HepG2 (cell line): Measurements from ENCODE around the gene PCIF1. TPM values are rescaled to one million over a fixed set of nuclear protein-coding genes. Genes with fewer than 3 reads are reported as not detected.

Experiments used
- ATAC-seq: fragments of 200-7000 bp; cut with Tn5 transposase; 3 replicates; pipeline ENCODE4 v1.9.1; 2020; ENCODE audit warnings: mild to moderate bottlenecking, moderate library complexity
- BruUV-seq: library from RNA; stranded (reverse); fragments of 400-500 nt; replicated peaks from 2 replicates; lab custom pipeline; 2021; lab: Mats Ljungman, UMichigan
- CTCF ChIA-PET: fragments of 300-600 bp; formaldehyde crosslinking; extraction: SDS; loops from one replicate; lab custom pipeline; 2021; ENCODE audit warnings: low total read pairs, inconsistent platforms, low intra/inter-chr PET ratio; lab: Yijun Ruan, JAX
- POLR2A ChIA-PET: fragments of 350-600 bp; sonication (Branson Sonifier 250); formaldehyde crosslinking; loops from one replicate; lab custom pipeline; 2020; ENCODE audit warnings: antibody characterized with exemption, inconsistent platforms; lab: Yijun Ruan, JAX
- DNase-seq: peaks from one replicate; pipeline ENCODE4 v3.0.0-alpha.2; 2015; ENCODE audit warnings: low spot score
- FAIRE-seq: peaks from 3 replicates; lab custom pipeline; 2011; peaks lifted over from hg19 to GRCh38; lab: Jason Lieb, UNC
- H2AFZ ChIP-seq: one replicate; pipeline ENCODE4 v1.6.1; 2011; ENCODE audit warnings: low read length, inconsistent platforms
- H3K27ac ChIP-seq: fragments of 300-600 bp; 3 replicates; pipeline ENCODE4 v1.8.0; 2011; ENCODE audit warnings: mixed run types, mild to moderate bottlenecking, mixed read lengths, low read length, inconsistent platforms; ENCODE audit not compliant: insufficient read depth; ENCODE audit errors: extremely low read length
- H3K27me3 ChIP-seq, 2 experiments: fragments of 200-600 bp in 1 of 2; 2 replicates in 1 of 2; 3 replicates in 1 of 2; pipeline versions ENCODE4 v1.6.0 to v1.8.0; 2011; ENCODE audit warnings: low read length in 2 of 2, mild to moderate bottlenecking in 2 of 2, moderate library complexity in 2 of 2, inconsistent platforms in 1 of 2; ENCODE audit not compliant: insufficient read depth in 2 of 2, control insufficient read depth in 1 of 2
- H3K36me3 ChIP-seq, 2 experiments: fragments of 200-600 bp in 1 of 2; replicated peaks in 1 of 2; 2 replicates in 1 of 2; 3 replicates in 1 of 2; pipeline versions ENCODE4 v1.5.1 to v1.8.0; 2011; ENCODE audit warnings: low read length in 2 of 2, inconsistent platforms in 1 of 2; ENCODE audit not compliant: insufficient read depth in 2 of 2, control insufficient read depth in 1 of 2
- H3K4me1 ChIP-seq: 2 replicates; pipeline ENCODE4 v1.5.1; 2012; ENCODE audit warnings: low read length, inconsistent platforms; ENCODE audit not compliant: insufficient read depth
- H3K4me2 ChIP-seq: 2 replicates; pipeline ENCODE4 v1.6.0; 2011; ENCODE audit warnings: low read depth, low read length, inconsistent platforms
- H3K4me3 ChIP-seq, 3 experiments: fragments of 200-600 bp in 1 of 3; sonication (generic), shearing (Covaris generic) in 1 of 3; replicated peaks in 1 of 3; 2 replicates each; pipeline ENCODE4 v1.5.1; 2011 to 2016; ENCODE audit warnings: low read length in 3 of 3, inconsistent platforms in 2 of 3, low read depth in 2 of 3, mild to moderate bottlenecking in 2 of 3, control low read depth in 1 of 3, mixed read lengths in 1 of 3; ENCODE audit not compliant: insufficient read depth in 1 of 3
- H3K79me2 ChIP-seq: one replicate; pipeline ENCODE4 v1.6.1; 2011; ENCODE audit warnings: low read length, inconsistent platforms; ENCODE audit not compliant: insufficient read depth
- H3K9ac ChIP-seq: 2 replicates; pipeline ENCODE4 v1.6.0; 2011; ENCODE audit warnings: mild to moderate bottlenecking, low read depth, low read length, inconsistent platforms; ENCODE audit not compliant: insufficient read depth
- H3K9me3 ChIP-seq: 2 replicates; pipeline ENCODE4 v1.5.1; 2012; ENCODE audit warnings: mild to moderate bottlenecking, low read length
- H4K20me1 ChIP-seq: 2 replicates; pipeline ENCODE4 v1.6.0; 2011; ENCODE audit warnings: inconsistent platforms, mild to moderate bottlenecking, low read length, moderate library complexity; ENCODE audit not compliant: insufficient read depth
- AGO2 ChIP-seq: fragments of 200-400 bp; formaldehyde crosslinking; optimal IDR thresholded peaks from 2 replicates; pipeline ENCODE3; 2017; ENCODE audit warnings: mild to moderate bottlenecking, low read depth, low read length, moderate library complexity
- ELF1 ChIP-seq: sonication (generic); formaldehyde crosslinking; IDR thresholded peaks from 2 replicates; pipeline ENCODE4 v1.4.0; 2020; ENCODE audit warnings: missing genetic modification reagents
- POLR2G ChIP-seq: fragments of 200-400 bp; formaldehyde crosslinking; IDR thresholded peaks from 2 replicates; pipeline ENCODE4 v1.6.1; 2018; ENCODE audit warnings: mild to moderate bottlenecking, low read depth, low read length, moderate library complexity
- REL ChIP-seq: sonication (generic); formaldehyde crosslinking; conservative IDR thresholded peaks from 2 replicates; pipeline ENCODE4 v1.8.0; 2022; ENCODE audit warnings: mild to moderate bottlenecking, missing genetic modification reagents, moderate library complexity
- SATB2 ChIP-seq: sonication (generic); formaldehyde crosslinking; IDR thresholded peaks from 2 replicates; pipeline ENCODE4 v1.5.0; 2020; ENCODE audit warnings: missing genetic modification reagents
- ZKSCAN1 ChIP-seq: fragments of 150-350 bp; IDR thresholded peaks from 2 replicates; pipeline ENCODE4 v1.6.1; 2014; ENCODE audit warnings: low read length
- ZMYM4 ChIP-seq: sonication (generic); formaldehyde crosslinking; IDR thresholded peaks from 2 replicates; pipeline ENCODE4 v1.8.1; 2023; ENCODE audit warnings: mild to moderate bottlenecking, missing genetic modification reagents
- ZNF383 ChIP-seq: sonication (generic); formaldehyde crosslinking; IDR thresholded peaks from 2 replicates; pipeline ENCODE4 v1.4.0; 2020; ENCODE audit warnings: missing genetic modification reagents, mild to moderate bottlenecking, borderline replicate concordance
- ZNF629 ChIP-seq: sonication (generic); formaldehyde crosslinking; conservative IDR thresholded peaks from 2 replicates; pipeline ENCODE4 v1.5.0; 2020; ENCODE audit warnings: missing genetic modification reagents
- ZNF746 ChIP-seq: sonication (generic); formaldehyde crosslinking; IDR thresholded peaks from 2 replicates; pipeline ENCODE4 v1.8.0; 2022; ENCODE audit warnings: mild to moderate bottlenecking, missing genetic modification reagents
- WGBS: methylation state at CpG from one replicate; pipeline ENCODE4 v1.1.6; 2017; ENCODE audit warnings: low lambda C conversion rate; 5-methylcytosine and 5-hydroxymethylcytosine counted together
- in situ Hi-C: cut with HindIII; loops from 2 replicates; pipeline ENCODE4 v1.10.0; 2017; ENCODE audit warnings: low pct_unique_long_range_greater_than_20kb; ENCODE audit not compliant: extremely low pct_ligation_motif_present
- intact Hi-C: fragments of 100-400 bp; cut with micrococcal nuclease; formaldehyde crosslinking; loops from one replicate; pipeline ENCODE4 v1.10.0; 2022; ENCODE audit not compliant: unreplicated experiment
- polyA plus RNA-seq, 8 experiments: library from polyadenylated mRNA; depleted of rRNA in 3 of 8; stranded (reverse) in 7 of 8; unstranded in 1 of 8; fragments of >200 nt; fragmentation: Illumina TruSeq in 4 of 8; extraction: Trizol in 4 of 8; gene quantifications; 2 replicates each; pipeline versions ENCODE4 v1.2.1 to v1.2.3, GENCODE V29; 2011 to 2016; ENCODE audit warnings: low read depth in 4 of 8, missing spikeins in 1 of 8, mixed read lengths in 1 of 8; ENCODE audit not compliant: insufficient read depth in 1 of 8
- total RNA-seq, 5 experiments: library from RNA; depleted of rRNA; stranded (reverse); fragments of >200 nt; fragmentation: Illumina TruSeq; extraction: Trizol; gene quantifications; 2 replicates each; pipeline ENCODE4 v1.2.3, GENCODE V29; 2016; ENCODE audit warnings: low read depth in 1 of 5
- TF ChIP-seq, protein P1 (sequence below): sonication (generic); formaldehyde crosslinking; IDR thresholded peaks from 2 replicates; pipeline ENCODE4 v1.4.0; 2020; ENCODE audit warnings: missing genetic modification reagents
- TF ChIP-seq, protein P2 (sequence below): IDR thresholded peaks from 2 replicates; pipeline ENCODE4 v1.4.0; 2020; ENCODE audit warnings: mild to moderate bottlenecking, missing genetic modification reagents

The PCIF1 gene
- total and polyA plus RNA-seq, 2 of the 13 experiments (the other 11 are each of a cell fraction or from before 2014, with no cell fraction given) = 20.9 to 24.4 TPM

DNA sequence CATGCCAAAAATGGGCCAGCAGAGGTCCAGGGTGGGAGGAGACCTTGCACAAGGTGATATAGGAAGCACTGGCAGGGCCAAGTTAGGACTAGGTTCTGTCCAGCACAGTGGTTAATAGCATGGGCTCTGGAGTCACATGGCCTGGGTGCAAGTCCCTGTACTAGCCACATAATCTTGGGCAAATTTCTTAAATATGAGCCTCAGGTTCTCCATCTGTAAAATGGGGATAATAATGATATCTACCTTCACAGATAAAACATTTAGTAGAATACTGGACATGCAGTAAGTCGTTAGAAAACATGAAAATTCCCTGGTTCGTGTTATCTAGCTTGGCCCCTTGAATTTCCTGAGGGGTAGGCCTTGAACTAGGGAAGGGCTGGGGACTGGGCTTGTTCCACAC lies 37.2 kb upstream of the PCIF1 start:
- Histone ChIP-seq H3K27me3 (no peaks in the 10 kb centered on the region), H2AFZ (no peak overlapping the region), H3K4me2 (no peak overlapping the region), H3K27ac (no peak overlapping the region), H3K4me1 (peaks cover 9% of the 10 kb centered on the region), H3K9ac (no peak overlapping the region), H3K36me3 (peaks cover 52 to 61% of the 10 kb centered on the region in 2 experiments), H3K79me2 (peaks cover 3% of the 10 kb centered on the region), H3K4me3 (no peak overlapping the region), H4K20me1 (no peaks in the 10 kb centered on the region), H3K9me3 (no peaks in the 10 kb centered on the region)
- CTCF ChIA-PET = no interaction called here
- TF ChIP-seq ZNF629 (CRISPR knock-in tag) (peak; percentile 83), ZMYM4 (no peak)
- no peak for DNase-seq
- no peak for FAIRE-seq
- intact Hi-C loops (no loop called here), in situ Hi-C loops (no loop called here)
- no peak for ATAC-seq
- POLR2A ChIA-PET = interaction anchor here (1.2 to 1.8 kb wide), 4 partner anchors 8 to 23 kb away, joined by 3 to 11 read pairs (median 4); no protein-coding TSS in a partner anchor
- WGBS = 88% methylated on average over 2 of the region's 2 CpGs
- no TSS peak for BruUV-seq

DNA sequence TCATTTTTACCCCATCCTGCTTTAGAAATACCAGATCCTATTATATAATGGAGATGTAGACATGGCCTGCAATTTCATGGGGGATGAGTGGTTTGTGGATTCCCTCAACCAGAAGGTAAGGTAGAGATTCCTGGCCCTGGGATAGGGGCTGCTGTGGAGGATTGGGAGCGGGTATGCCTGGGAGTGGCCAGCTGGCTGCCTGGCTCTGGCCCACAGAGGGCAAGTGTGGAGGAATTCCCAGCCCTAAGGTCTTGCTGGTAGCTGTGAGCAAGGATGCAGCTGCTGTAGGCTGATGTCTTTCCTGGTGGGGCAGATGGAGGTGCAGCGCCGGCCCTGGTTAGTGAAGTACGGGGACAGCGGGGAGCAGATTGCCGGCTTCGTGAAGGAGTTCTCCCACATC lies 36.8 kb upstream of the PCIF1 start:
- no peaks in the 10 kb centered on the region for H3K9me3 ChIP-seq
- H3K4me2 ChIP-seq = no peak overlapping the region
- ChIA-PET CTCF (no interaction called here), POLR2A (interaction anchor here (0.9 to 4.7 kb wide), 6 partner anchors 8 to 39 kb away, joined by 3 to 24 read pairs (median 8); partner anchors contain the start of gene PCIF1)
- H3K4me3 ChIP-seq = no peak overlapping the region
- H3K36me3 ChIP-seq = peaks cover 51 to 57% of the 10 kb centered on the region in 2 experiments
- H3K9ac ChIP-seq = no peak overlapping the region
- no peak for DNase-seq
- H2AFZ ChIP-seq = no peak overlapping the region
- H3K79me2 ChIP-seq = no peaks in the 10 kb centered on the region
- no peaks in the 10 kb centered on the region for H3K27me3 ChIP-seq
- H3K27ac ChIP-seq = no peak overlapping the region
- BruUV-seq = no TSS peak
- no peak for ATAC-seq
- WGBS = 98% methylated on average over 7 of the region's 7 CpGs
- in situ Hi-C loops = no loop called here
- no peak for FAIRE-seq
- peaks cover 5% of the 10 kb centered on the region for H3K4me1 ChIP-seq
- H4K20me1 ChIP-seq = no peaks in the 10 kb centered on the region
- intact Hi-C loops = no loop called here
- TF ChIP-seq REL (no peak), POLR2G (peak; percentile 25; the same call in 1 of the 2 replicates), ELF1 (no peak), ZNF383 (no peak), SATB2 (CRISPR knock-in tag) (no peak), ZNF746 (no peak), AGO2 (peak; percentile 29), ZKSCAN1 (no peak)
- TF ChIP-seq, protein P1, sequence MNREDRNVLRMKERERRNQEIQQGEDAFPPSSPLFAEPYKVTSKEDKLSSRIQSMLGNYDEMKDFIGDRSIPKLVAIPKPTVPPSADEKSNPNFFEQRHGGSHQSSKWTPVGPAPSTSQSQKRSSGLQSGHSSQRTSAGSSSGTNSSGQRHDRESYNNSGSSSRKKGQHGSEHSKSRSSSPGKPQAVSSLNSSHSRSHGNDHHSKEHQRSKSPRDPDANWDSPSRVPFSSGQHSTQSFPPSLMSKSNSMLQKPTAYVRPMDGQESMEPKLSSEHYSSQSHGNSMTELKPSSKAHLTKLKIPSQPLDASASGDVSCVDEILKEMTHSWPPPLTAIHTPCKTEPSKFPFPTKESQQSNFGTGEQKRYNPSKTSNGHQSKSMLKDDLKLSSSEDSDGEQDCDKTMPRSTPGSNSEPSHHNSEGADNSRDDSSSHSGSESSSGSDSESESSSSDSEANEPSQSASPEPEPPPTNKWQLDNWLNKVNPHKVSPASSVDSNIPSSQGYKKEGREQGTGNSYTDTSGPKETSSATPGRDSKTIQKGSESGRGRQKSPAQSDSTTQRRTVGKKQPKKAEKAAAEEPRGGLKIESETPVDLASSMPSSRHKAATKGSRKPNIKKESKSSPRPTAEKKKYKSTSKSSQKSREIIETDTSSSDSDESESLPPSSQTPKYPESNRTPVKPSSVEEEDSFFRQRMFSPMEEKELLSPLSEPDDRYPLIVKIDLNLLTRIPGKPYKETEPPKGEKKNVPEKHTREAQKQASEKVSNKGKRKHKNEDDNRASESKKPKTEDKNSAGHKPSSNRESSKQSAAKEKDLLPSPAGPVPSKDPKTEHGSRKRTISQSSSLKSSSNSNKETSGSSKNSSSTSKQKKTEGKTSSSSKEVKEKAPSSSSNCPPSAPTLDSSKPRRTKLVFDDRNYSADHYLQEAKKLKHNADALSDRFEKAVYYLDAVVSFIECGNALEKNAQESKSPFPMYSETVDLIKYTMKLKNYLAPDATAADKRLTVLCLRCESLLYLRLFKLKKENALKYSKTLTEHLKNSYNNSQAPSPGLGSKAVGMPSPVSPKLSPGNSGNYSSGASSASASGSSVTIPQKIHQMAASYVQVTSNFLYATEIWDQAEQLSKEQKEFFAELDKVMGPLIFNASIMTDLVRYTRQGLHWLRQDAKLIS (CRISPR knock-in tag) = no peak
- TF ChIP-seq, protein P2, sequence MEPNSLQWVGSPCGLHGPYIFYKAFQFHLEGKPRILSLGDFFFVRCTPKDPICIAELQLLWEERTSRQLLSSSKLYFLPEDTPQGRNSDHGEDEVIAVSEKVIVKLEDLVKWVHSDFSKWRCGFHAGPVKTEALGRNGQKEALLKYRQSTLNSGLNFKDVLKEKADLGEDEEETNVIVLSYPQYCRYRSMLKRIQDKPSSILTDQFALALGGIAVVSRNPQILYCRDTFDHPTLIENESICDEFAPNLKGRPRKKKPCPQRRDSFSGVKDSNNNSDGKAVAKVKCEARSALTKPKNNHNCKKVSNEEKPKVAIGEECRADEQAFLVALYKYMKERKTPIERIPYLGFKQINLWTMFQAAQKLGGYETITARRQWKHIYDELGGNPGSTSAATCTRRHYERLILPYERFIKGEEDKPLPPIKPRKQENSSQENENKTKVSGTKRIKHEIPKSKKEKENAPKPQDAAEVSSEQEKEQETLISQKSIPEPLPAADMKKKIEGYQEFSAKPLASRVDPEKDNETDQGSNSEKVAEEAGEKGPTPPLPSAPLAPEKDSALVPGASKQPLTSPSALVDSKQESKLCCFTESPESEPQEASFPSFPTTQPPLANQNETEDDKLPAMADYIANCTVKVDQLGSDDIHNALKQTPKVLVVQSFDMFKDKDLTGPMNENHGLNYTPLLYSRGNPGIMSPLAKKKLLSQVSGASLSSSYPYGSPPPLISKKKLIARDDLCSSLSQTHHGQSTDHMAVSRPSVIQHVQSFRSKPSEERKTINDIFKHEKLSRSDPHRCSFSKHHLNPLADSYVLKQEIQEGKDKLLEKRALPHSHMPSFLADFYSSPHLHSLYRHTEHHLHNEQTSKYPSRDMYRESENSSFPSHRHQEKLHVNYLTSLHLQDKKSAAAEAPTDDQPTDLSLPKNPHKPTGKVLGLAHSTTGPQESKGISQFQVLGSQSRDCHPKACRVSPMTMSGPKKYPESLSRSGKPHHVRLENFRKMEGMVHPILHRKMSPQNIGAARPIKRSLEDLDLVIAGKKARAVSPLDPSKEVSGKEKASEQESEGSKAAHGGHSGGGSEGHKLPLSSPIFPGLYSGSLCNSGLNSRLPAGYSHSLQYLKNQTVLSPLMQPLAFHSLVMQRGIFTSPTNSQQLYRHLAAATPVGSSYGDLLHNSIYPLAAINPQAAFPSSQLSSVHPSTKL (CRISPR knock-in tag) = no peak
